CD8-positive, alpha-beta memory T cell (primary cell): ENCODE results near the gene ZNRD2. TPM values are rescaled to one million over a fixed set of nuclear protein-coding genes. Genes with fewer than 3 reads are reported as not detected.
A peak's percentile ranks its signal among the peaks of the same experiment; 100 is the strongest.

Experiments
- CTCF ChIA-PET: fragments of 350-600 bp; sonication (Branson Sonifier 250); formaldehyde crosslinking; loops from one replicate; lab custom pipeline; 2021; ENCODE audit warnings: antibody characterized with exemption; lab: Charles Lee
- POLR2A ChIA-PET: fragments of 350-600 bp; sonication (Branson Sonifier 250); formaldehyde crosslinking; loops from one replicate; lab custom pipeline; 2021; ENCODE audit warnings: antibody characterized with exemption; lab: Charles Lee
- DNase-seq, 5 donors: peaks; one replicate each; pipeline versions ENCODE4 v3.0.0 to v3.0.0-alpha.2; 2020 to 2022; ENCODE audit warnings: mixed read lengths in 1 of 5
- H3K27ac ChIP-seq: one replicate; pipeline ENCODE4 v1.7.0; 2013; ENCODE audit warnings: low read depth, mild to moderate bottlenecking, low read length, moderate library complexity
- H3K27me3 ChIP-seq: 2 replicates; pipeline ENCODE4 v1.7.0; 2013; ENCODE audit warnings: low read length, mild to moderate bottlenecking; ENCODE audit not compliant: insufficient read depth, poor library complexity, severe bottlenecking
- H3K36me3 ChIP-seq: 2 replicates; pipeline ENCODE4 v1.7.0; 2013; ENCODE audit warnings: mild to moderate bottlenecking, low read length, moderate library complexity; ENCODE audit not compliant: insufficient read depth
- H3K4me1 ChIP-seq: 2 replicates; pipeline ENCODE4 v1.7.0; 2013; ENCODE audit warnings: mild to moderate bottlenecking, low read length, moderate library complexity; ENCODE audit not compliant: insufficient read depth
- H3K4me3 ChIP-seq: 2 replicates; pipeline ENCODE4 v1.7.0; 2013; ENCODE audit warnings: mild to moderate bottlenecking, low read length
- H3K9me3 ChIP-seq: 2 replicates; pipeline ENCODE4 v1.7.0; 2013; ENCODE audit warnings: mild to moderate bottlenecking, low read length
- H3K27ac Mint-ChIP-seq, 8 donors: one replicate each; pipeline ENCODE4 v1.8.0; 2020 to 2021; ENCODE audit warnings: mixed read lengths in 8 of 8, mild to moderate bottlenecking in 6 of 8, inconsistent platforms in 3 of 8, moderate library complexity in 3 of 8
- H3K27me3 Mint-ChIP-seq, 2 donors: one replicate each; pipeline ENCODE4 v1.8.0; 2020 to 2021; ENCODE audit warnings: mixed read lengths in 2 of 2, mild to moderate bottlenecking in 1 of 2, moderate library complexity in 1 of 2
- H3K36me3 Mint-ChIP-seq, 3 donors: one replicate each; pipeline ENCODE4 v1.8.0; 2020 to 2021; ENCODE audit warnings: mixed read lengths in 3 of 3, inconsistent platforms in 1 of 3, mild to moderate bottlenecking in 1 of 3
- H3K4me1 Mint-ChIP-seq, 3 donors: one replicate each; pipeline ENCODE4 v1.8.0; 2020 to 2021; ENCODE audit warnings: mixed read lengths in 3 of 3, inconsistent platforms in 1 of 3, mild to moderate bottlenecking in 1 of 3
- H3K4me3 Mint-ChIP-seq, 7 donors: one replicate each; pipeline ENCODE4 v1.8.0; 2020 to 2021; ENCODE audit warnings: mixed read lengths in 7 of 7, mild to moderate bottlenecking in 6 of 7, moderate library complexity in 4 of 7, inconsistent platforms in 2 of 7
- H3K9me3 Mint-ChIP-seq, 5 donors: one replicate each; pipeline ENCODE4 v1.8.0; 2020 to 2022; ENCODE audit warnings: mixed read lengths in 5 of 5, mild to moderate bottlenecking in 3 of 5, moderate library complexity in 2 of 5, inconsistent platforms in 1 of 5
- polyA plus RNA-seq: library from polyadenylated mRNA; unstranded; fragments of 300-500 nt; fragmentation: Illumina TruSeq; gene quantifications from one replicate; pipeline ENCODE4 v1.2.3, GENCODE V29; 2021
- total RNA-seq, 2 experiments: library from RNA; stranded (reverse); gene quantifications; one replicate each; pipeline ENCODE4 v1.2.3, GENCODE V29; 2021

ZNRD2 gene
- total and polyA plus RNA-seq, 3 experiments from 2014 or later: 69.6 to 81.4 (median 77.9) TPM

- Histone ChIP-seq H3K36me3 (peaks cover 21% of the 10 kb centered on the region), H3K27ac (peak overlapping the region; percentile 89), H3K9me3 (no peaks in the 10 kb centered on the region), H3K4me3 (peak overlapping the region; percentile 89), H3K4me1 (peaks cover 46% of the 10 kb centered on the region), H3K27me3 (no peaks in the 10 kb centered on the region)
- Mint-ChIP-seq H3K36me3 (peaks cover 0 to 52% (median 6%) of the 10 kb centered on the region in 3 donors), H3K27ac (peak overlapping the region; percentile 78 to 97 (median 92)), H3K4me3 (peak overlapping the region; percentile 87 to 99 (median 89)), H3K4me1 (peaks cover 40 to 62% (median 43%) of the 10 kb centered on the region in 3 donors), H3K9me3 (peaks cover 0 to 2% (median 0%) of the 10 kb centered on the region in 5 donors), H3K27me3 (no peaks in the 10 kb centered on the region)
- CTCF ChIA-PET: interaction anchor here (1.3 to 6.5 kb wide), 6 partner anchors 11 to 36 kb away, joined by 3 to 66 read pairs (median 14); no protein-coding TSS in a partner anchor
- POLR2A ChIA-PET: interaction anchor here (0.6 to 3.4 kb wide), 13 partner anchors 10 to 1906 kb away, joined by 3 to 32 read pairs (median 4); partner anchors contain the start of genes AIP and PCNX3
- DNase-seq: peak in 3 of 5 donors; percentile 28 to 65 (median 28)
Measured at GRCh38 chr11:65576867-65577755, 6.8 kb downstream of the ZNRD2 start.

GRCh38 chr11:65577756-65578109, 7.5 kb downstream of the ZNRD2 start:
- Histone ChIP-seq H3K36me3 (peaks cover 21% of the 10 kb centered on the region), H3K4me1 (peaks cover 44% of the 10 kb centered on the region), H3K4me3 (peak overlapping the region; percentile 89), H3K27ac (peak overlapping the region; percentile 89), H3K9me3 (no peaks in the 10 kb centered on the region), H3K27me3 (no peaks in the 10 kb centered on the region)
- peak overlapping the region; percentile 56 to 99 (median 88) for H3K4me3 Mint-ChIP-seq
- peaks cover 36 to 58% (median 40%) of the 10 kb centered on the region in 3 donors for H3K4me1 Mint-ChIP-seq
- no peaks in the 10 kb centered on the region for H3K27me3 Mint-ChIP-seq
- CTCF ChIA-PET: interaction anchor here (4.0 to 6.5 kb wide), 3 partner anchors 10 to 37 kb away, joined by 23 to 66 read pairs (median 38); no protein-coding TSS in a partner anchor
- DNase-seq: no peak
- H3K27ac Mint-ChIP-seq: peak overlapping the region in 7 of 8 donors; percentile 78 to 97 (median 88)
- peaks cover 0 to 2% (median 0%) of the 10 kb centered on the region in 5 donors for H3K9me3 Mint-ChIP-seq
- H3K36me3 Mint-ChIP-seq: peaks cover 0 to 57% (median 6%) of the 10 kb centered on the region in 3 donors
- POLR2A ChIA-PET: interaction anchor here (0.8 to 3.4 kb wide), 7 partner anchors 9 to 313 kb away, joined by 3 to 32 read pairs (median 4); partner anchors contain the start of gene PCNX3

- Histone ChIP-seq H3K36me3 (peaks cover 21% of the 10 kb centered on the region), H3K9me3 (no peaks in the 10 kb centered on the region), H3K27me3 (no peaks in the 10 kb centered on the region), H3K4me1 (peaks cover 41% of the 10 kb centered on the region), H3K4me3 (no peak overlapping the region), H3K27ac (peak overlapping the region; percentile 89)
- no peaks in the 10 kb centered on the region for H3K27me3 Mint-ChIP-seq
- peak overlapping the region; percentile 78 to 97 (median 89) for H3K27ac Mint-ChIP-seq
- peaks cover 0 to 2% (median 0%) of the 10 kb centered on the region in 5 donors for H3K9me3 Mint-ChIP-seq
- H3K4me1 Mint-ChIP-seq: peaks cover 33 to 55% (median 39%) of the 10 kb centered on the region in 3 donors
- no peak for DNase-seq
- POLR2A ChIA-PET: interaction anchor here (3.4 kb wide), 1 partner anchor 9 kb away, joined by 32 read pairs; no protein-coding TSS in a partner anchor
- H3K4me3 Mint-ChIP-seq: peak overlapping the region; percentile 56 to 99 (median 88)
- H3K36me3 Mint-ChIP-seq: peaks cover 2 to 59% (median 7%) of the 10 kb centered on the region in 3 donors
- CTCF ChIA-PET: interaction anchor here (4.0 to 6.5 kb wide), 3 partner anchors 10 to 37 kb away, joined by 23 to 66 read pairs (median 38); no protein-coding TSS in a partner anchor
Measured at GRCh38 chr11:65578134-65578533, 7.9 kb downstream of the ZNRD2 start.

GRCh38 chr11:65578667-65579066, 8.4 kb downstream of the ZNRD2 start:
- no peak for DNase-seq
- H3K4me1 Mint-ChIP-seq: peaks cover 27 to 49% (median 35%) of the 10 kb centered on the region in 3 donors
- peak overlapping the region; percentile 56 to 99 (median 78) for H3K4me3 Mint-ChIP-seq
- H3K9me3 Mint-ChIP-seq: peaks cover 0 to 2% (median 0%) of the 10 kb centered on the region in 5 donors
- H3K27me3 ChIP-seq: no peaks in the 10 kb centered on the region
- peaks cover 36% of the 10 kb centered on the region for H3K4me1 ChIP-seq
- peaks cover 21% of the 10 kb centered on the region for H3K36me3 ChIP-seq
- H3K4me3 ChIP-seq: no peak overlapping the region
- H3K27ac Mint-ChIP-seq: peak overlapping the region; percentile 59 to 97 (median 89)
- ChIA-PET POLR2A (interaction anchor here (0.5 kb wide), 1 partner anchor 19 kb away, joined by 3 read pairs; no protein-coding TSS in a partner anchor), CTCF (interaction anchor here (1.8 to 6.5 kb wide), 3 partner anchors 9 to 38 kb away, joined by 5 to 66 read pairs (median 38); no protein-coding TSS in a partner anchor)
- no peaks in the 10 kb centered on the region for H3K9me3 ChIP-seq
- H3K27me3 Mint-ChIP-seq: no peaks in the 10 kb centered on the region
- no peak overlapping the region for H3K27ac ChIP-seq
- H3K36me3 Mint-ChIP-seq: peaks cover 5 to 63% (median 8%) of the 10 kb centered on the region in 3 donors

- ChIA-PET CTCF (interaction anchor here (1.8 to 6.5 kb wide), 4 partner anchors 9 to 38 kb away, joined by 5 to 66 read pairs (median 22); no protein-coding TSS in a partner anchor), POLR2A (interaction anchor here (0.5 kb wide), 1 partner anchor 20 kb away, joined by 3 read pairs; no protein-coding TSS in a partner anchor)
- Histone ChIP-seq H3K27ac (no peak overlapping the region), H3K36me3 (peaks cover 21% of the 10 kb centered on the region), H3K27me3 (no peaks in the 10 kb centered on the region), H3K4me1 (peaks cover 33% of the 10 kb centered on the region), H3K9me3 (no peaks in the 10 kb centered on the region), H3K4me3 (no peak overlapping the region)
- Mint-ChIP-seq H3K4me3 (peak overlapping the region in 5 of 7 donors; percentile 13 to 94 (median 54)), H3K9me3 (peaks cover 0 to 2% (median 0%) of the 10 kb centered on the region in 5 donors), H3K27ac (peak overlapping the region in 7 of 8 donors; percentile 35 to 97 (median 68)), H3K36me3 (peaks cover 5 to 66% (median 8%) of the 10 kb centered on the region in 3 donors), H3K4me1 (peaks cover 24 to 48% (median 33%) of the 10 kb centered on the region in 3 donors), H3K27me3 (no peaks in the 10 kb centered on the region)
- no peak for DNase-seq
Measured at GRCh38 chr11:65579291-65579690, 9.0 kb downstream of the ZNRD2 start.

GRCh38 chr11:65580031-65580692, 9.9 kb downstream of the ZNRD2 start:
- peaks cover 28% of the 10 kb centered on the region for H3K4me1 ChIP-seq
- H3K27me3 ChIP-seq: no peaks in the 10 kb centered on the region
- ChIA-PET POLR2A (no interaction called here), CTCF (interaction anchor here (1.8 to 6.5 kb wide), 4 partner anchors 8 to 39 kb away, joined by 5 to 66 read pairs (median 22); no protein-coding TSS in a partner anchor)
- DNase-seq: no peak
- Mint-ChIP-seq H3K27ac (peak overlapping the region in 3 of 8 donors; percentile 23 to 58 (median 38)), H3K27me3 (no peaks in the 10 kb centered on the region), H3K9me3 (peaks cover 0 to 2% (median 0%) of the 10 kb centered on the region in 5 donors), H3K4me3 (no peak overlapping the region), H3K36me3 (peaks cover 5 to 66% (median 8%) of the 10 kb centered on the region in 3 donors), H3K4me1 (peaks cover 18 to 43% (median 30%) of the 10 kb centered on the region in 3 donors)
- H3K36me3 ChIP-seq: peaks cover 21% of the 10 kb centered on the region
- H3K4me3 ChIP-seq: no peak overlapping the region
- no peak overlapping the region for H3K27ac ChIP-seq
- no peaks in the 10 kb centered on the region for H3K9me3 ChIP-seq

- peaks cover 25% of the 10 kb centered on the region for H3K4me1 ChIP-seq
- POLR2A ChIA-PET: no interaction called here
- Mint-ChIP-seq H3K27ac (peak overlapping the region in 2 of 8 donors; percentile 58 to 81), H3K9me3 (no peaks in the 10 kb centered on the region), H3K36me3 (peaks cover 5 to 66% (median 8%) of the 10 kb centered on the region in 3 donors), H3K27me3 (no peaks in the 10 kb centered on the region), H3K4me1 (peaks cover 13 to 38% (median 25%) of the 10 kb centered on the region in 3 donors), H3K4me3 (peak overlapping the region in 1 of 7 donors; percentile 70)
- CTCF ChIA-PET: interaction anchor here (1.5 to 6.5 kb wide), 3 partner anchors 7 to 41 kb away, joined by 4 to 66 read pairs (median 6); no protein-coding TSS in a partner anchor
- no peak overlapping the region for H3K27ac ChIP-seq
- no peak overlapping the region for H3K4me3 ChIP-seq
- DNase-seq: no peak
- H3K36me3 ChIP-seq: peaks cover 21% of the 10 kb centered on the region
- no peaks in the 10 kb centered on the region for H3K27me3 ChIP-seq
- no peaks in the 10 kb centered on the region for H3K9me3 ChIP-seq
Measured at GRCh38 chr11:65580756-65581155, 10.5 kb downstream of the ZNRD2 start.
